Regular cardiac myocyte (primary cell): ENCODE measurements around the gene SH2B2. TPM values are rescaled to one million over a fixed set of nuclear protein-coding genes. Genes with fewer than 3 reads are reported as not detected.

Experiments used
- total RNA-seq: library from RNA; depleted of rRNA; stranded (reverse); fragments of >200 nt; gene quantifications from 2 replicates; pipeline ENCODE4 v1.2.3, GENCODE V29; 2014

Gene SH2B2
- total RNA-seq: 1.2 and 4.8 TPM in 2 replicates

DNA sequence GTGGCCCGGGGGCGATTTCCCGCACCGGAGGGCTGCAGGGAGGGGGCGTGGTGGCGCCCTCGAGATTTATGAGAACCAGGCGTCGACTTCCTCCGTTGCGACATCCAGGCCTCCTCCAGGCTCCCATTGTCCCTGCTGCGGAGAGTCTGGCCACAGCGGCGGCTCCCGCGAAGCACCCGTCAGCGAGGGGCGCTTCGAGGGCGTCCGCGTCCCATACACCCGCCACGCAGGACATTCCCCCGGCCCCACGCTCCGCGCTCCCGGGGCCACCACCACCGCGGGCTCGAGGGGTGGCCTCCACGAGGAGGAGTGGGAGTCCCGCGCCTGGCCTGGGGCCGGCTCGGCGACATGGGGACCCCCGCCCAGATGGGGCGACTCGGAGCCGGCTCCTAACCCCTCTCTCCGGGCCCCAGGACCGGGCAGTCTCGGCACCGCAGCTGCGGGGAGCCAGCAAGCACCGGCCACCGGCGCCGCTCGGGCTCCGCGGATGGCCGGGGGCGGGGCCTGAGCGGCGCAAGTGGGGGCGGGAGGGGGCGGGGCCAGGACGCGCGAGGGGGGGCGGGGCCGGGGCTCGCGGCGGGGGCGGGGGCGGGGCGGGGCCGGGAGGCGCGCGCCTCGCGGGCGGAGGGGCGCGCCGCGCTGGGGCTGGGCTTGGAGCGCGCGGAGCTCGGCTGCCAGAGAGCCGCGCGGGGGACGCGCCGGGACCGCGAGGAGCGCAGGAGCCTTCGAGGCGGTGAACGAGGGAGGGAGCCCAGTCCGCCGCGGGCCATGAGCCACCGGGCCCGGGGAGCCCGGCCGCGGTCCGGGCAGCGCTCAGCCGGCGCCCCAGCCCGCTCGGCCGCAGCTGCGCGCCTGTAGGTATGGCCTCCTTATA lies at the start of gene SH2B2:
Gene SH2B2 (plus strand): TSS at position 632 of the 874 bp plus-strand sequence. CDS start 13,683 bp downstream, outside the sequence.

DNA sequence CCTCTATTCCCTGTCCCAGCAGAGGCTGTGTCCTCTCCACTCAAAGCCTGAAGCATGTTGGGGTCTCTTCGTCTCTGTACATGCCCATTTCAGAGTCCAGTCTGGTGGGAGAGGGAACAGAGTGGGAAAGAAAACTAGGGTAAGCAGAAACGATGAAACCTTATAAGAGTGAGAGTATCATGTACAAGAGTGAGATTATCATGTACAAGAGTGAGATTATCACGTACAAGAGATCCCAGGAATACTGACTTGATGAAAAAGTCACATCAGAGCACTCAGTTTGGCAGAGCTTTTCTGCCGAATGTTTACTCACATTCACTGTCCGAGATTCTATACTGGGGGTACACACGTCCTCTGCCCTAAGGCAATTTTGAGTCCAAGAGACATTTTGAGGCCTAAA lies 69.7 kb downstream of the SH2B2 start, which contains the start of gene SPDYE6:
Gene SPDYE6 (minus strand): TSS at position 101 of the 400 bp plus-strand sequence. CDS start 421 bp downstream, outside the sequence.

Other genes starting within 250 kb of the SH2B2 start
- gene SPDYE6, start 69.6 kb downstream of the SH2B2 start, total RNA-seq: not detected in 2 replicates
- gene PRKRIP1, start 109.5 kb downstream of the SH2B2 start, total RNA-seq: 13.8 and 20.9 TPM in 2 replicates
- 34.4 and 74.2 TPM in 2 replicates for gene ORAI2, start 146.7 kb downstream of the SH2B2 start, total RNA-seq
- gene ALKBH4, start 178.0 kb downstream of the SH2B2 start, total RNA-seq: 10.7 and 16.3 TPM in 2 replicates
- gene LRWD1, start 178.1 kb downstream of the SH2B2 start, total RNA-seq: 13.5 and 22.8 TPM in 2 replicates
- 20.3 and 42.2 TPM in 2 replicates for gene POLR2J, start 192.1 kb downstream of the SH2B2 start, total RNA-seq
- gene RASA4B, start 230.9 kb downstream of the SH2B2 start, total RNA-seq: 2.0 and 2.9 TPM in 2 replicates